ENCODE data around the gene IRAK3. TPM values are rescaled to one million over a fixed set of nuclear protein-coding genes. Genes with fewer than 3 reads are reported as not detected.

Gene IRAK3
- total RNA-seq, 1 donor from 2014 or later, result 3.2 TPM

- H3K4me1 Mint-ChIP-seq (ENCODE audit: low read depth), result no peaks in the 10 kb centered on the region
- H3K27me3 Mint-ChIP-seq (ENCODE audit: insufficient read depth), result peaks cover 14% of the 10 kb centered on the region
- intact Hi-C loops (cut with micrococcal nuclease), result no loop called here
- DNase-seq (ENCODE audit: low spot score), result no peak
- H3K27ac Mint-ChIP-seq, result no peak overlapping the region
- no peak overlapping the region for H3K4me3 Mint-ChIP-seq
- H3K9me3 Mint-ChIP-seq, result no peaks in the 10 kb centered on the region
- H3K36me3 Mint-ChIP-seq (ENCODE audit: low read depth), result no peaks in the 10 kb centered on the region
These were observed 66.7 kb downstream of the IRAK3 start for GRCh38 chr12:66255737-66256136.

GRCh38 chr12:66258011-66258410 is 69.0 kb downstream of the IRAK3 start:
- H3K36me3 Mint-ChIP-seq (ENCODE audit: low read depth), result no peaks in the 10 kb centered on the region
- H3K27ac Mint-ChIP-seq, result no peak overlapping the region
- no peak overlapping the region for H3K4me3 Mint-ChIP-seq
- no peaks in the 10 kb centered on the region for H3K9me3 Mint-ChIP-seq
- DNase-seq (ENCODE audit: low spot score), result no peak
- H3K4me1 Mint-ChIP-seq (ENCODE audit: low read depth), result no peaks in the 10 kb centered on the region
- intact Hi-C loops (cut with micrococcal nuclease), result no loop called here
- peaks cover 14% of the 10 kb centered on the region for H3K27me3 Mint-ChIP-seq (ENCODE audit: insufficient read depth)

DNA sequence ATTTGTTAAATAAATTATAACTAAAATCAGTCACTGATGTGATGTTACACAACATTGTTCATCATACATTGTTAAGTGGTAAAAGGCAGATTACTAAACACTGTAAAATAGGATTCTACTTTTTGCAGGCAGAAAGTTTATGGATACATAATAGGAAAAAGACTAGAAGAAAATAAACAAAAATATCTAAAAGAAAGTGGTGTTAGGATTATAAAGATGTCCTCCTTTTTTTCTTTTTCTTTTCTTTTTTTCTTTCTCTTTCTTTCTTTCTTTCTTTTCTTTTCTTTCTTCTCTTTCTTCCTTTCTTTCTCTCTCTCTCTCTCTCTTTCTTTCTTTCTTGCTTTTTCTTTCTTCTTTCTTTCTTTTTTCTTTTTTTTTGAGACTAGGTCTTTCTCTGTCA is 73.7 kb downstream of the IRAK3 start:
- Mint-ChIP-seq H3K4me3 (no peak overlapping the region), H3K36me3 (ENCODE audit: low read depth) (no peaks in the 10 kb centered on the region), H3K4me1 (ENCODE audit: low read depth) (no peaks in the 10 kb centered on the region), H3K27me3 (ENCODE audit: insufficient read depth) (peaks cover 11% of the 10 kb centered on the region), H3K9me3 (no peaks in the 10 kb centered on the region), H3K27ac (no peak overlapping the region)
- intact Hi-C loops (cut with micrococcal nuclease), result no loop called here
- no peak for DNase-seq (ENCODE audit: low spot score)

DNA sequence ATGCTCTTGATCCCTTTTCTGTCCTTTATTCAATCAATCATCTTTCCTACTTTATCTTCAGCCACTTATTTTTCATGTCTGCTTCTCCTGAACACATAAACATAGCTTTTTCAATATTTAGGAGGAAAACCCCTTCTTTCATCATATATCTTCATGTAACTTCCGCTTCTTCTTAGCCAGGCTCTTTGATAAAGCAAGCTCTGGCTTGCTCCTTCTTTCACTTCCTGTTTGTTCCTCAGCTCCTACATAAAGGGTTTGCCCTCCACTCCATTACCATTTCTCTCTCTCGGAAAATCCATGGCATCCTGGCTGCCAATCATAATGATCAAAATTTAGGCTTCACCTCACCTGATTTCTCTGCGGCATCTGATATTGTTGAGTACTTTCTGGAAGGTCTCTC is 79.5 kb downstream of the IRAK3 start:
- DNase-seq (ENCODE audit: low spot score), result no peak
- intact Hi-C loops (cut with micrococcal nuclease), result no loop called here

GRCh38 chr12:66269142-66269541 is 80.1 kb downstream of the IRAK3 start:
- Mint-ChIP-seq H3K4me1 (ENCODE audit: low read depth) (no peaks in the 10 kb centered on the region), H3K27me3 (ENCODE audit: insufficient read depth) (peaks cover 2% of the 10 kb centered on the region), H3K36me3 (ENCODE audit: low read depth) (no peaks in the 10 kb centered on the region), H3K9me3 (no peaks in the 10 kb centered on the region), H3K4me3 (no peak overlapping the region), H3K27ac (no peak overlapping the region)
- intact Hi-C loops (cut with micrococcal nuclease), result loop anchor here (1.0 kb wide), 3 partner anchors 33 to 425 kb away; partner anchors contain the start of gene HELB
- no peak for DNase-seq (ENCODE audit: low spot score)

More for the DNA sequence above, 79.5 kb downstream of the IRAK3 start:
- no peaks in the 10 kb centered on the region for H3K4me1 Mint-ChIP-seq (ENCODE audit: low read depth)
- peaks cover 7% of the 10 kb centered on the region for H3K27me3 Mint-ChIP-seq (ENCODE audit: insufficient read depth)
- no peak overlapping the region for H3K27ac Mint-ChIP-seq
- H3K36me3 Mint-ChIP-seq (ENCODE audit: low read depth), result no peaks in the 10 kb centered on the region
- H3K9me3 Mint-ChIP-seq, result no peaks in the 10 kb centered on the region
- H3K4me3 Mint-ChIP-seq, result no peak overlapping the region

- Mint-ChIP-seq H3K4me3 (no peak overlapping the region), H3K36me3 (ENCODE audit: low read depth) (peaks cover 2% of the 10 kb centered on the region), H3K9me3 (no peaks in the 10 kb centered on the region), H3K27ac (no peak overlapping the region), H3K4me1 (ENCODE audit: low read depth) (peaks cover 3% of the 10 kb centered on the region), H3K27me3 (ENCODE audit: insufficient read depth) (no peaks in the 10 kb centered on the region)
- intact Hi-C loops (cut with micrococcal nuclease), result loop anchor here (1.0 kb wide), 3 partner anchors 32 to 424 kb away; partner anchors contain the start of gene HELB
- peak; percentile 8 for DNase-seq (ENCODE audit: low spot score)
These were observed 80.9 kb downstream of the IRAK3 start for GRCh38 chr12:66269757-66270383.

DNA sequence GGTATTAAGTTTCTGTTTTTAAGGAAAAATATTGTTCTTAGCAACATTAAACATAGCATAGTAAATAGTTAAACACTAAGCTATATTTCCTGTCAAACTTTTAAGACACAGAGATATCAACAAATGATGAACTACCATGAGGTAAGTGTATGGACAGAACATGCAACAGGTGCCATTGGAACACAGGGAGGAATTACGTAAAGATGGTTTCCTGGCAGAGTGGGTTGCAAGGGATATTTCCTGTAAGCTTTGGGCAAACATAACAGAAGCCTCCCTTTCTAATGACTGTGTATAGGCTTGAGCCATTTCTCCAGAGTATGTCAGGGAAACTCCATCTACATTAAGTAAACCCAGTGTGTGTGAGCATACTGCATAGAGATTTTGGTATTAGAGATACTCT is 81.6 kb downstream of the IRAK3 start:
- intact Hi-C loops (cut with micrococcal nuclease), result no loop called here
- H3K36me3 Mint-ChIP-seq (ENCODE audit: low read depth), result peaks cover 2% of the 10 kb centered on the region
- H3K9me3 Mint-ChIP-seq, result no peaks in the 10 kb centered on the region
- no peak overlapping the region for H3K4me3 Mint-ChIP-seq
- H3K4me1 Mint-ChIP-seq (ENCODE audit: low read depth), result peaks cover 5% of the 10 kb centered on the region
- DNase-seq (ENCODE audit: low spot score), result no peak
- H3K27ac Mint-ChIP-seq, result no peak overlapping the region
- H3K27me3 Mint-ChIP-seq (ENCODE audit: insufficient read depth), result no peaks in the 10 kb centered on the region

GRCh38 chr12:66272650-66273049 is 83.6 kb downstream of the IRAK3 start:
- no peak overlapping the region for H3K4me3 Mint-ChIP-seq
- no peaks in the 10 kb centered on the region for H3K9me3 Mint-ChIP-seq
- no peak for DNase-seq (ENCODE audit: low spot score)
- no peak overlapping the region for H3K27ac Mint-ChIP-seq
- intact Hi-C loops (cut with micrococcal nuclease), result no loop called here
- no peaks in the 10 kb centered on the region for H3K27me3 Mint-ChIP-seq (ENCODE audit: insufficient read depth)
- peaks cover 2% of the 10 kb centered on the region for H3K36me3 Mint-ChIP-seq (ENCODE audit: low read depth)
- H3K4me1 Mint-ChIP-seq (ENCODE audit: low read depth), result peaks cover 15% of the 10 kb centered on the region

GRCh38 chr12:66273147-66273546 is 84.1 kb downstream of the IRAK3 start:
- Mint-ChIP-seq H3K4me3 (no peak overlapping the region), H3K4me1 (ENCODE audit: low read depth) (peaks cover 15% of the 10 kb centered on the region), H3K27ac (no peak overlapping the region), H3K9me3 (no peaks in the 10 kb centered on the region), H3K27me3 (ENCODE audit: insufficient read depth) (peaks cover 1% of the 10 kb centered on the region), H3K36me3 (ENCODE audit: low read depth) (peaks cover 2% of the 10 kb centered on the region)
- intact Hi-C loops (cut with micrococcal nuclease), result no loop called here
- no peak for DNase-seq (ENCODE audit: low spot score)

- Mint-ChIP-seq H3K9me3 (no peaks in the 10 kb centered on the region), H3K36me3 (ENCODE audit: low read depth) (peaks cover 2% of the 10 kb centered on the region), H3K27me3 (ENCODE audit: insufficient read depth) (peaks cover 1% of the 10 kb centered on the region), H3K4me1 (ENCODE audit: low read depth) (peaks cover 28% of the 10 kb centered on the region), H3K27ac (no peak overlapping the region), H3K4me3 (no peak overlapping the region)
- intact Hi-C loops (cut with micrococcal nuclease), result loop anchor here (1.0 to 5.0 kb wide), 2 partner anchors 13 to 42 kb away; no protein-coding TSS in a partner anchor
- DNase-seq (ENCODE audit: low spot score), result no peak
These were observed 86.0 kb downstream of the IRAK3 start for GRCh38 chr12:66275040-66275439.

DNA sequence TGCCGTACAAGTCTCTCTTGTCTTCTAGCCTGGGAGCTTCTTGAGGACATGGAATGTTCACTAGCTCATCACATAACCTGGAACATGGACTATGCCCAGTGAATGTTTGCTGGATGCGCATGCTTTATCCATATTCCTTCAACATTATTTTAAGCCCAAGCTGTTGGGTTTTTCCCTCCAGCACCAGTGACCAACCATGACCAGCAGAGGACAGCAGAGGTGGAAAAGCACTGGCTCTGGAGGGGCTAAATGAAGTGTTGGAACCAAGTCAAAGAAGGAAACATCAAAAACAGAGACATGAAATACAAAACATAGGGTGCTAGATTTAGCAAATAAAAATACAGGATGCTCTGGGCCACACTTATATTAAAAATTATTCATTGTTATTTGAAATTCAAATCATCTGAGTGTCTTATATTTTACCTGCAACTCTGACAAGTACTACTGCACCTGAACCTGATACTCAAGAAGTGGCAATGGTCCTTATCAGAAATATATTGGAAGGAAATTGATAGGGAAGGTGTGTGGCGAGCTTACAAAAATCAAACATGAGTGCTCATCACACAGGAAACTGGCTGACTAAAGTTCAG is 90.2 kb downstream of the IRAK3 start:
- Mint-ChIP-seq H3K4me3 (no peak overlapping the region), H3K27ac (no peak overlapping the region)
- intact Hi-C loops (cut with micrococcal nuclease), result loop anchor here (1.0 to 5.0 kb wide), 3 partner anchors 9 to 130 kb away; no protein-coding TSS in a partner anchor

DNA sequence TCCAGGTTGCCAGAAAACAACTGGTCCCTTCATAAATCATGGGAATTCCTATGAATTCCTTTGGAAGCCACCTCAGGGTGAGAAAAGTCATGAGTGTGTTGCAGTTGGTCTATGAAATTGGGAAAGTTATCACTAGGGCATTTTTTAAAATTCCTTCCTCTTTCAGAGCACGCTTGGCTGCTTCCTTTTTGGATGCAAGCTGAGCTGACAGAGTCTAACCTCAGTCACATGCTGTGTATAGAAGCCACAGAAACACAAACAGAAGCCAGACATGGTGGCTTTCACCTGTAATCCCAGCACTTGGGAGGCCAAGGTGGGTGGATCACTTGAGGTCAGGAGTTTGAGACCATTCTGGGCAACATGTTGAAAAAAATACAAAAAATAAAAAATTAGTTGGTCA is 91.5 kb downstream of the IRAK3 start:
- peaks cover 10% of the 10 kb centered on the region for H3K36me3 Mint-ChIP-seq (ENCODE audit: low read depth)
- no peak overlapping the region for H3K4me3 Mint-ChIP-seq
- DNase-seq (ENCODE audit: low spot score), result no peak
- peaks cover 12% of the 10 kb centered on the region for H3K9me3 Mint-ChIP-seq
- H3K27me3 Mint-ChIP-seq (ENCODE audit: insufficient read depth), result peaks cover 1% of the 10 kb centered on the region
- intact Hi-C loops (cut with micrococcal nuclease), result no loop called here
- no peak overlapping the region for H3K27ac Mint-ChIP-seq
- peaks cover 34% of the 10 kb centered on the region for H3K4me1 Mint-ChIP-seq (ENCODE audit: low read depth)

More for the DNA sequence above, 90.2 kb downstream of the IRAK3 start:
- DNase-seq (ENCODE audit: low spot score), result peak; percentile 22
- Mint-ChIP-seq H3K9me3 (peaks cover 12% of the 10 kb centered on the region), H3K27me3 (ENCODE audit: insufficient read depth) (peaks cover 1% of the 10 kb centered on the region), H3K36me3 (ENCODE audit: low read depth) (peaks cover 11% of the 10 kb centered on the region), H3K4me1 (ENCODE audit: low read depth) (peaks cover 40% of the 10 kb centered on the region)

- no peak overlapping the region for H3K27ac Mint-ChIP-seq
- DNase-seq (ENCODE audit: low spot score), result no peak
- H3K36me3 Mint-ChIP-seq (ENCODE audit: low read depth), result peaks cover 11% of the 10 kb centered on the region
- H3K4me3 Mint-ChIP-seq, result no peak overlapping the region
- peaks cover 1% of the 10 kb centered on the region for H3K27me3 Mint-ChIP-seq (ENCODE audit: insufficient read depth)
- peaks cover 12% of the 10 kb centered on the region for H3K9me3 Mint-ChIP-seq
- peaks cover 37% of the 10 kb centered on the region for H3K4me1 Mint-ChIP-seq (ENCODE audit: low read depth)
- intact Hi-C loops (cut with micrococcal nuclease), result no loop called here
These were observed 93.2 kb downstream of the IRAK3 start for GRCh38 chr12:66282244-66282643.

All from activated T-helper 1 cell treated with anti-CD3 and anti-CD28 coated beads, Interleukin-12 subunit alpha, Interleukin-12 subunit beta, Interleukin-2, Interleukin-4 antibody, amounts not matched to agents 30 ng/mL and 10 ng/mL and 1 ng/mL, durations not matched to agents 14 hours and 24 hours and 36 hours (primary cell).